Measurements from ENCODE around the gene YARS2. TPM values are rescaled to one million over a fixed set of nuclear protein-coding genes. Genes with fewer than 3 reads are reported as not detected.
A peak's percentile ranks its signal among the peaks of the same experiment; 100 is the strongest.

The YARS2 gene
- total and polyA plus RNA-seq, 9 of the 15 experiments (the other 6 are each of a cell fraction or from before 2014, with no cell fraction given): 15.2 to 40.9 (median 28.7) TPM

GRCh38 chr12:32755051-32755653 is 545 bp downstream of the YARS2 start (continued):
- TF ChIP-seq ZNF140 (CRISPR knock-in tag; IDR thresholded peaks at IDR 0.05): no peak

DNA sequence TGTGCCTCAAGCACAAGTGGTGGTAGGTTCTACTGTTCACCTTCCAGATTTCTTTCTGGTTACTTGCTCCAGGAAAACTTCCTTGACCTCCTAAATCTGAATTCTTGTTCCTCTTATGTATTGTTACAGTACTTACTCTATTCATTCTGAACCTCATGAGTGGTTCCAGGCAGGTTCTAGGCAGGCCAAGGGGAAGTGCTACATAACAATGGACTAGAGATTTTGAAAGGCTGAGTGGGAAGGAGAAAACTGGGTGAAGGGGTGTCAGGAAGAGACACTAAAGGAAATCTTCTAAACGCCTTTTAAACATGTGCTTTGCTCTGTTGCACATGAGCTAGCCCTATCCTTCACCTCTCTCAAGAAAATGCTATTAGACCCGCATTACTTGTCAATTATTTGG is 1.6 kb downstream of the YARS2 start:
- H3K4me2 ChIP-seq (ENCODE audit: insufficient read depth, low read length): peak overlapping the region; percentile 83
- peak overlapping the region; percentile 73 for H3K4me3 ChIP-seq
- no peaks in the 10 kb centered on the region for H3K9me3 ChIP-seq (replicated peaks; ENCODE audit: control insufficient read depth, insufficient read depth, low read depth, low read length)
- H3K9me1 ChIP-seq (ENCODE audit: control insufficient read depth, insufficient read depth, low read length): no peaks in the 10 kb centered on the region
- DNase-seq (ENCODE audit: extremely low read depth in 1 of 4, low spot score in 3 of 4): peak in 1 of 4 experiments; percentile 16
- intact Hi-C loops (cut with micrococcal nuclease): loop anchor here (10.0 kb wide), 3 partner anchors 841 to 1371 kb away; partner anchors contain the start of gene ETFBKMT
- TF ChIP-seq CHD1 (IDR thresholded peaks at IDR 0.05; ENCODE audit: low read length): no peak
- TF ChIP-seq SPI1 (IDR thresholded peaks at IDR 0.05; ENCODE audit: borderline replicate concordance, low read depth, low read length): peak; percentile 39; the same call in 1 of the 2 replicates
- H3K9ac ChIP-seq (ENCODE audit: insufficient read depth in 1 of 2, low read depth in 2 of 2, low read length in 2 of 2): peak overlapping the region; percentile 85 to 89
- BruUV-seq (replicated peaks): no TSS peak
- H3K27me3 ChIP-seq (ENCODE audit: control insufficient read depth in 2 of 2, insufficient read depth in 2 of 2, low read length in 2 of 2): no peaks in the 10 kb centered on the region
- FAIRE-seq: peak; percentile 35
- H3K27ac ChIP-seq (ENCODE audit: extremely low read depth, low read depth, low read length): peak overlapping the region; percentile 29
- in situ Hi-C loops (cut with MboI): no loop called here
- H2AFZ ChIP-seq (ENCODE audit: low read depth, low read length): peak overlapping the region; percentile 6; the same call in 1 of the 2 replicates
- ChIA-PET POLR2A (interaction anchor here (1.0 to 2.3 kb wide), 2 partner anchors 8 to 13 kb away, joined by 3 to 7 read pairs; no protein-coding TSS in a partner anchor), CTCF (ENCODE audit: low intra/inter-chr PET ratio) (interaction anchor here (0.6 kb wide), 2 partner anchors 1268 to 1430 kb away, joined by 3 read pairs; partner anchors contain the start of gene ALG10)
- whole genome bisulfite sequencing (ENCODE audit: insufficient coverage, low coverage, missing lambda C conversion rate): 0% methylated on average over 2 of the region's 2 CpGs
- no peak for ATAC-seq
- H3K79me2 ChIP-seq (ENCODE audit: control insufficient read depth, insufficient read depth, low read length): peaks cover 33% of the 10 kb centered on the region
- peaks cover 4 to 5% of the 10 kb centered on the region in 2 experiments; a peak in 1 of 5 replicates for H3K4me1 ChIP-seq (replicated peaks in 1 of 2; ENCODE audit: control insufficient read depth in 2 of 2, insufficient read depth in 2 of 2, low read length in 2 of 2)
- no peaks in the 10 kb centered on the region for H4K20me1 ChIP-seq (replicated peaks; ENCODE audit: control insufficient read depth, insufficient read depth, low read length)
- H3K36me3 ChIP-seq (ENCODE audit: control insufficient read depth, insufficient read depth, low read length): peaks cover 46% of the 10 kb centered on the region

All from K562 (cell line).